Measurements from ENCODE around the gene IREB2. TPM values are rescaled to one million over a fixed set of nuclear protein-coding genes. Genes with fewer than 3 reads are reported as not detected.

The IREB2 gene
- total and polyA plus RNA-seq, 9 donors: 15.2 to 54.5 (median 44.8) TPM

- intact Hi-C loops (cut with DNase I): no loop called here
- WGBS, 3 donors: 66 to 69% (median 66%) methylated on average over 5 of the region's 5 CpGs
- Histone ChIP-seq H3K4me1 (ENCODE audit: insufficient read depth) (peaks cover 19% of the 10 kb centered on the region), H3K4me3 (no peak overlapping the region), H3K27me3 (no peaks in the 10 kb centered on the region), H3K9me3 (no peaks in the 10 kb centered on the region), H3K36me3 (no peaks in the 10 kb centered on the region), H3K27ac (no peak overlapping the region)
- DNase-seq: no peak
- TF ChIP-seq, protein P1, sequence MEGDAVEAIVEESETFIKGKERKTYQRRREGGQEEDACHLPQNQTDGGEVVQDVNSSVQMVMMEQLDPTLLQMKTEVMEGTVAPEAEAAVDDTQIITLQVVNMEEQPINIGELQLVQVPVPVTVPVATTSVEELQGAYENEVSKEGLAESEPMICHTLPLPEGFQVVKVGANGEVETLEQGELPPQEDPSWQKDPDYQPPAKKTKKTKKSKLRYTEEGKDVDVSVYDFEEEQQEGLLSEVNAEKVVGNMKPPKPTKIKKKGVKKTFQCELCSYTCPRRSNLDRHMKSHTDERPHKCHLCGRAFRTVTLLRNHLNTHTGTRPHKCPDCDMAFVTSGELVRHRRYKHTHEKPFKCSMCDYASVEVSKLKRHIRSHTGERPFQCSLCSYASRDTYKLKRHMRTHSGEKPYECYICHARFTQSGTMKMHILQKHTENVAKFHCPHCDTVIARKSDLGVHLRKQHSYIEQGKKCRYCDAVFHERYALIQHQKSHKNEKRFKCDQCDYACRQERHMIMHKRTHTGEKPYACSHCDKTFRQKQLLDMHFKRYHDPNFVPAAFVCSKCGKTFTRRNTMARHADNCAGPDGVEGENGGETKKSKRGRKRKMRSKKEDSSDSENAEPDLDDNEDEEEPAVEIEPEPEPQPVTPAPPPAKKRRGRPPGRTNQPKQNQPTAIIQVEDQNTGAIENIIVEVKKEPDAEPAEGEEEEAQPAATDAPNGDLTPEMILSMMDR (IDR thresholded peaks at IDR 0.05): no peak
- TF ChIP-seq EP300 (IDR thresholded peaks at IDR 0.05) (no peak), POLR2A (IDR thresholded peaks at IDR 0.05) (no peak)
These were observed 12.4 kb downstream of the IREB2 start for GRCh38 chr15:78450285-78450858.

GRCh38 chr15:78452485-78452884, 14.5 kb downstream of the IREB2 start:
- no peak for DNase-seq
- TF ChIP-seq EP300 (IDR thresholded peaks at IDR 0.05) (no peak), POLR2A (IDR thresholded peaks at IDR 0.05) (no peak)
- TF ChIP-seq, protein P1 (IDR thresholded peaks at IDR 0.05): no peak
- WGBS, 3 donors: 97 to 98% (median 97%) methylated on average over 3 of the region's 3 CpGs
- Histone ChIP-seq H3K9me3 (no peaks in the 10 kb centered on the region), H3K36me3 (no peaks in the 10 kb centered on the region), H3K27me3 (no peaks in the 10 kb centered on the region), H3K27ac (no peak overlapping the region), H3K4me1 (ENCODE audit: insufficient read depth) (peaks cover 23% of the 10 kb centered on the region), H3K4me3 (no peak overlapping the region)
- intact Hi-C loops (cut with DNase I): no loop called here

- no peaks in the 10 kb centered on the region for H3K9me3 ChIP-seq
- H3K4me3 ChIP-seq: no peak overlapping the region
- H3K27me3 ChIP-seq: no peaks in the 10 kb centered on the region
- 60 to 79% (median 74%) methylated on average over 2 of the region's 2 CpGs for WGBS, 3 donors
- H3K27ac ChIP-seq: no peak overlapping the region
- H3K4me1 ChIP-seq (ENCODE audit: insufficient read depth): peaks cover 19% of the 10 kb centered on the region
- intact Hi-C loops (cut with DNase I): no loop called here
- no peak for TF ChIP-seq POLR2A (IDR thresholded peaks at IDR 0.05)
- TF ChIP-seq, protein P1 (IDR thresholded peaks at IDR 0.05): no peak
- no peak for TF ChIP-seq EP300 (IDR thresholded peaks at IDR 0.05)
- H3K36me3 ChIP-seq: no peaks in the 10 kb centered on the region
- DNase-seq: no peak
These were observed 15.4 kb downstream of the IREB2 start for GRCh38 chr15:78453447-78453846.

DNA sequence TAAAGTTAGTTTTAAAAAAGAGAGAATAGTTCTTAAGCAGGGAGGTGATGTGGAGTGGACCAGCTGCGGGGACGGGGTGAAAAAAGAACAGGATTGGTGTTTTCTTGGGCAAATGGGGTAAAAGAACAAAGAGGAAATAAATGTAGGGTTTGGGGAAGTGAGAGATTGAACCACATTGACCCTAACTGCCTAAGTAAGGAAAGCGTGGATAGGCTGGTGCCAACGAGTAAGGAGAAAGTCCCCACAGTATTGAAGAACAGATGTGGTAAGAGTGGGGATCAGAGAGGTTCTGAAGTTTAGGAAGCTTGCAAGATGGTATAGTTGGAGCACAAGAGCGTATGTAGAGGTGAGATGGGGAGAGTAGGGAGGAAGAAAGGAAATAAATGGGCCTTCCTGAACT, 17.0 kb downstream of the IREB2 start:
- intact Hi-C loops (cut with DNase I): no loop called here
- Histone ChIP-seq H3K4me3 (no peak overlapping the region), H3K9me3 (no peaks in the 10 kb centered on the region), H3K27me3 (no peaks in the 10 kb centered on the region), H3K36me3 (no peaks in the 10 kb centered on the region), H3K4me1 (ENCODE audit: insufficient read depth) (peaks cover 19% of the 10 kb centered on the region), H3K27ac (no peak overlapping the region)
- TF ChIP-seq EP300 (IDR thresholded peaks at IDR 0.05): no peak
- TF ChIP-seq, protein P1 (IDR thresholded peaks at IDR 0.05): no peak
- no peak for TF ChIP-seq POLR2A (IDR thresholded peaks at IDR 0.05)
- WGBS, 3 donors: 82 to 91% (median 91%) methylated on average over 5 of the region's 5 CpGs
- no peak for DNase-seq

Data from ovary (tissue), 9 donors.